Skeletal muscle tissue (tissue), 1 donor: ENCODE measurements around the gene ZNF80. TPM values are rescaled to one million over a fixed set of nuclear protein-coding genes. Genes with fewer than 3 reads are reported as not detected.

Source experiments
- total RNA-seq: library from RNA; depleted of rRNA; stranded (reverse); fragments of >200 nt; gene quantifications from one replicate; pipeline ENCODE4 v1.2.3, GENCODE V29; 2014

The ZNF80 gene
- total RNA-seq, 1 donor from 2014 or later, result not detected

Other genes starting within 250 kb of the ZNF80 start
- 1.6 TPM for gene CCDC191, start 181.1 kb downstream of the ZNF80 start, total RNA-seq
- 18.3 TPM for gene QTRT2, start 180.8 kb downstream of the ZNF80 start, total RNA-seq
- not detected for gene DRD3, start 58.5 kb downstream of the ZNF80 start, total RNA-seq
- gene TIGIT, start 56.5 kb upstream of the ZNF80 start, total RNA-seq, result not detected